ENCODE data around the gene FAM117B.
A peak's percentile ranks its signal among the peaks of the same experiment; 100 is the strongest.

The FAM117B gene

DNA sequence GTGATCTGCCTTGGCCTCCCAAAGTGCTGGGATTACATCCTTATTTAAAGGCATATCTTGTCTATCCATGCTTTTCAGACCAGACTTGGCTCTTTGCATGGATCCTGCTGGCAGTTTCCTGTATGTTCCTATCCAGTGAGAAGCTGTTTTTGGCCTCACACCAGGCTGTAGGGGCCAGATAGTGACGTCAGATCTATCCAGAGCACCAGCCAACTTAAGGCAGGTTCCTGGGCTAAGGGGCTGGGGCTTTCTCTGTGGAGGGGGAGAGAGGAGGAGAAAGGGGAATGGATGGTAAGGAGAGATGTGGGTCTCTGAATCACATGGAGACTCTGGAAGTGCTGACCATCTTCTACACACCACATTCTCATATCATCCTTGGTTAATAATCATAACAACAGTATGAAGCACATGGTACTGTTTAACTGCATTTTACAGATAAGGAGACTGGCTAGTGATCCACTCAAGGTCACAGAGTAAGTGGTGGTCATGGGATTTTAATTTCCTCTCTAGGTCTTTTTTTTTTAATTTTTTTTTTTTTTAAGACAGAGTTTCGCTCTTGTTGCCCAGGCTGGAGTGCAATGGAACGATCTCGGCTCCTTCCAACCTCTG lies 2.0 kb upstream of the FAM117B start:
- Histone ChIP-seq H3K9me3 (ENCODE audit: low read depth, low read length) (no peaks in the 10 kb centered on the region), H3K9ac (ENCODE audit: insufficient read length) (no peak overlapping the region), H3K36me3 (ENCODE audit: insufficient read depth, low read length) (no peaks in the 10 kb centered on the region), H3K27ac (no peak overlapping the region), H3K4me3 (no peak overlapping the region)
- no peak for DNase-seq (ENCODE audit: low read depth, low spot score)
- TF ChIP-seq FOXP2 (optimal IDR thresholded peaks at IDR 0.05; ENCODE audit: control extremely low read depth, extremely low read length, insufficient read depth) (no peak), POLR2AphosphoS5 (IDR thresholded peaks at IDR 0.05; ENCODE audit: borderline replicate concordance, low read depth, low read length) (no peak), EZH2 (IDR thresholded peaks at IDR 0.05) (no peak)

- Histone ChIP-seq H3K9ac (ENCODE audit: insufficient read length) (no peak overlapping the region), H3K9me3 (ENCODE audit: low read depth, low read length) (no peaks in the 10 kb centered on the region), H3K36me3 (ENCODE audit: insufficient read depth, low read length) (no peaks in the 10 kb centered on the region), H3K4me3 (no peak overlapping the region), H3K27ac (no peak overlapping the region)
- TF ChIP-seq FOXP2 (optimal IDR thresholded peaks at IDR 0.05; ENCODE audit: control extremely low read depth, extremely low read length, insufficient read depth) (no peak), POLR2AphosphoS5 (IDR thresholded peaks at IDR 0.05; ENCODE audit: borderline replicate concordance, low read depth, low read length) (no peak), EZH2 (IDR thresholded peaks at IDR 0.05) (no peak)
- no peak for DNase-seq (ENCODE audit: low read depth, low spot score)
Observed at GRCh38 chr2:202633470-202633869, 1.3 kb upstream of the FAM117B start.

DNA sequence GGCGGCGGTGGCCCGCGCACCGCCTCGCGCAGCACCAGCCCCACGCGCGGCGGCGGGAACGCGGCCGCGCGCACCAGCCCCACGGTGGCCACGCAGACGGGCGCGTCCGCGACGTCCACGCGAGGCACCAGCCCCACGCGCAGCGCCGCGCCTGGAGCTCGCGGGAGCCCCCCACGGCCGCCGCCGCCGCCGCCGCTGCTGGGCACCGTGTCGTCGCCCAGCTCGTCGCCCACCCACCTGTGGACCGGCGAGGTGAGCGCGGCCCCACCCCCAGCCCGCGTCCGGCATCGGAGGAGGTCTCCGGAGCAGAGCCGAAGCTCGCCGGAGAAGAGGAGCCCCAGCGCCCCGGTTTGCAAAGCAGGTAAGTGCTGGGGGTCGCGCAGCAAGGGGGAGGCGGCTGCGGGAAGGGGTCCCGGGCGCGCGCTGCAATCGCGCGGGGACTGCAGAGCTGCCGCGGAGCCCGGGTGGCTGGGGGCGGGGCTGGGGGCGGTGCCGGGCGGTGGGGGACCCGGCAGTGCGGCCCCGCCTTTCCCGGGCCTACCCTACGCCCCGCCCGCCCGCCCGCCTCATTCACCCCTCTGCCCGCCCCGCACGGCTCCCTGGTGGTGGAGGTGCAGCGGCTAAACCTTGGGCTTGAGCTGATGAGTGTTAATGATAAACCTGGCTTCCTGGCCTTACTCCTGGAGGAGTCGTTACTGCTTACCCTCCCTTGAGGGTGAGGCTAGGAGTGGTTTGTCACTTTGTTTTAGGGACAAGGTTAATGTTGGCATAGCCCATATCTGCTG lies 851 bp downstream of the FAM117B start:
- no peaks in the 10 kb centered on the region; the same call in 1 of the 2 replicates for H3K36me3 ChIP-seq (ENCODE audit: insufficient read depth, low read length)
- no peaks in the 10 kb centered on the region for H3K9me3 ChIP-seq (ENCODE audit: low read depth, low read length)
- no peak for TF ChIP-seq EZH2 (IDR thresholded peaks at IDR 0.05)
- no peak for TF ChIP-seq FOXP2 (optimal IDR thresholded peaks at IDR 0.05; ENCODE audit: control extremely low read depth, extremely low read length, insufficient read depth)
- TF ChIP-seq POLR2AphosphoS5 (IDR thresholded peaks at IDR 0.05; ENCODE audit: borderline replicate concordance, low read depth, low read length) = peak; percentile 55; the same call in 1 of the 2 replicates
- peak overlapping the region; percentile 85 for H3K9ac ChIP-seq (ENCODE audit: insufficient read length)
- H3K4me3 ChIP-seq = peak overlapping the region; percentile 99
- no peak for DNase-seq (ENCODE audit: low read depth, low spot score)
- peak overlapping the region; percentile 73; the same call in 1 of the 2 replicates for H3K27ac ChIP-seq

DNA sequence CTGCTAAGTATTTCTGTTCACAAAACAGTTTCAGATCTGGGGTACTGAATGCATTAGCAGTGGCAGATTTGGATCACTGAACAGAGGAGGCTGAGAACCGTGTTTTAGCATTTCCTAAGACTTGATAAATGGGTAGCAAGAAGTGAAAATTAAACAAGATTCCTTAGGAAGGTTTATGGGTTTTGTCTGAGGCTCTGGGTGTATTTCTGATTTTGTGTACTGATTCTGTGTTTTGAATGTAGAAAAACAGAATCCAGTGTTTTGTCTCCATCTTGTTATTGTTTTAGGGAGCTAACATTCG lies 1.4 kb downstream of the FAM117B start:
- no peak for DNase-seq (ENCODE audit: low read depth, low spot score)
- H3K9me3 ChIP-seq (ENCODE audit: low read depth, low read length) = no peaks in the 10 kb centered on the region
- peak overlapping the region; percentile 99 for H3K4me3 ChIP-seq
- H3K36me3 ChIP-seq (ENCODE audit: insufficient read depth, low read length) = no peaks in the 10 kb centered on the region; the same call in 1 of the 2 replicates
- peak overlapping the region; percentile 73; the same call in 1 of the 2 replicates for H3K27ac ChIP-seq
- TF ChIP-seq FOXP2 (optimal IDR thresholded peaks at IDR 0.05; ENCODE audit: control extremely low read depth, extremely low read length, insufficient read depth) = no peak
- no peak for TF ChIP-seq POLR2AphosphoS5 (IDR thresholded peaks at IDR 0.05; ENCODE audit: borderline replicate concordance, low read depth, low read length)
- no peak for TF ChIP-seq EZH2 (IDR thresholded peaks at IDR 0.05)
- peak overlapping the region; percentile 76 for H3K9ac ChIP-seq (ENCODE audit: insufficient read length)

DNA sequence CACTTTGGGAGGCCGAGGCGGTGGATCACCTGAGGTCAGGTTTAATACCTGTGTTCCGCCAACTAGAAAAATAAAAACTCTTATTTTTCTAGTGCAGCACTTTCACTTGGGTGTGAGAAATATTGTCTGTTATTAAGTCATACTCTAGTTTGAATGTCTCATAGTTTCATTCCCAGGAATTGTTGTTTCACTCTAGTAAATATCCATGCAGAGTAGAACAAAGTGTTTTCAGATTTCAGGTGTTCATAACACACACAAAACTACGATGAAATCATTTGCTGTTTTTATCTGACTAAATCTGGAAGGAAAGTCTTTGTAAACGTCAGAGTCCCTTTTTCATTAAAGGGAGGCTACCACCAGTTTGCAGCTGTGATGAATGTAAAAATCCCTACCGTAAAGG lies 4.0 kb downstream of the FAM117B start:
- H3K4me3 ChIP-seq = no peak overlapping the region
- no peaks in the 10 kb centered on the region for H3K9me3 ChIP-seq (ENCODE audit: low read depth, low read length)
- no peak overlapping the region for H3K27ac ChIP-seq
- TF ChIP-seq POLR2AphosphoS5 (IDR thresholded peaks at IDR 0.05; ENCODE audit: borderline replicate concordance, low read depth, low read length) (no peak), EZH2 (IDR thresholded peaks at IDR 0.05) (no peak), FOXP2 (optimal IDR thresholded peaks at IDR 0.05; ENCODE audit: control extremely low read depth, extremely low read length, insufficient read depth) (no peak)
- H3K9ac ChIP-seq (ENCODE audit: insufficient read length) = no peak overlapping the region
- no peaks in the 10 kb centered on the region; the same call in 1 of the 2 replicates for H3K36me3 ChIP-seq (ENCODE audit: insufficient read depth, low read length)
- DNase-seq (ENCODE audit: low read depth, low spot score) = no peak

- DNase-seq (ENCODE audit: low read depth, low spot score) = no peak
- Histone ChIP-seq H3K27ac (no peak overlapping the region), H3K9ac (ENCODE audit: insufficient read length) (no peak overlapping the region), H3K4me3 (no peak overlapping the region), H3K9me3 (ENCODE audit: low read depth, low read length) (no peaks in the 10 kb centered on the region), H3K36me3 (ENCODE audit: insufficient read depth, low read length) (no peaks in the 10 kb centered on the region; the same call in 1 of the 2 replicates)
- TF ChIP-seq POLR2AphosphoS5 (IDR thresholded peaks at IDR 0.05; ENCODE audit: borderline replicate concordance, low read depth, low read length) = no peak
- no peak for TF ChIP-seq FOXP2 (optimal IDR thresholded peaks at IDR 0.05; ENCODE audit: control extremely low read depth, extremely low read length, insufficient read depth)
- TF ChIP-seq EZH2 (IDR thresholded peaks at IDR 0.05) = no peak
Observed at GRCh38 chr2:202639231-202639630, 4.5 kb downstream of the FAM117B start.

- no peak overlapping the region for H3K4me3 ChIP-seq
- H3K27ac ChIP-seq = 0 out of 2 replicates have a peak overlapping the region, but pooled peaks have one; percentile 26
- no peak for DNase-seq (ENCODE audit: low read depth, low spot score)
- H3K9ac ChIP-seq (ENCODE audit: insufficient read length) = no peak overlapping the region
- no peak for TF ChIP-seq EZH2 (IDR thresholded peaks at IDR 0.05)
- no peak for TF ChIP-seq FOXP2 (optimal IDR thresholded peaks at IDR 0.05; ENCODE audit: control extremely low read depth, extremely low read length, insufficient read depth)
- no peak for TF ChIP-seq POLR2AphosphoS5 (IDR thresholded peaks at IDR 0.05; ENCODE audit: borderline replicate concordance, low read depth, low read length)
- H3K9me3 ChIP-seq (ENCODE audit: low read depth, low read length) = no peaks in the 10 kb centered on the region
- H3K36me3 ChIP-seq (ENCODE audit: insufficient read depth, low read length) = no peaks in the 10 kb centered on the region; the same call in 1 of the 2 replicates
Observed at GRCh38 chr2:202642567-202642966, 7.8 kb downstream of the FAM117B start.

DNA sequence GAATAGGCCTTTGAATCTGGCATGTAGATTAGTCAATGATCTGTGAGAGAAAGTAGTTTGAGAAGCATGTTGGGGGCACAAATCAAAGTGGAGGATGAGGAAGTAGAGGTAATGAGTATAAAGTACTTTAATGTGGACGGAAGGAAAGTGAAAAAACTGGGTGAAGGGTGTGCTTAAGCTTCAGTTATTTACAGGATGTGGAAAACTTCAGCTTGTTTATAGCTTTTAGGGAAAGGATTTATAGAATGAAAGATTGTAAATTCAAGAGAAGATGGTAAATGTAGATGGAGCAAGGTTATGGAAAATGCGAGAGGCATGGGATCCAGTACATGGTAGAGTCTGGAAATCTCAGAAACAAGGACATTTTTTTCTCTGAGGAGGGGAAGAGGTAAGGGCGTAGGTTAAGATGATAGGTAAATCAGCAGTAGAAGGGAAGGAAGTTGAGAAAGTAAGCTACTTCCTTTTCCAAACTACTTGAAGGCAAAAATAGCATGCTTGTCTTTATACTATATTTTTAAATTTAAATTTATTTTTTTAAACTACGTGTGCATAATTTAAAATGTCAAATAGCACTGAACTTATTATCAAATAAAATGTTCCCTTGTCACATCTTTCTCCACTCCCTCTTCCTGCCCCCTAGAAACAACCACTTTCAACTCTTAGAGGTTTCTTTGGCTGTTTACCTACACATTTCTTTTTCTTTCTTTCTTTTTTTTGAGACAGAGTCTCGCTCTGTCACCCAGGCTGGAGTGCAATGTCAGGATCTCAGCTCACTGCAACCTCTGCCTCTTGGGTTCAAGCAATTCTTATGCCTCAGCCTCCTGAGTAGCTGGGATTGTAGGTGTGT lies 8.5 kb downstream of the FAM117B start:
- no peak overlapping the region for H3K9ac ChIP-seq (ENCODE audit: insufficient read length)
- no peaks in the 10 kb centered on the region for H3K9me3 ChIP-seq (ENCODE audit: low read depth, low read length)
- H3K4me3 ChIP-seq = no peak overlapping the region
- H3K36me3 ChIP-seq (ENCODE audit: insufficient read depth, low read length) = no peaks in the 10 kb centered on the region; the same call in 1 of the 2 replicates
- TF ChIP-seq FOXP2 (optimal IDR thresholded peaks at IDR 0.05; ENCODE audit: control extremely low read depth, extremely low read length, insufficient read depth) (no peak), EZH2 (IDR thresholded peaks at IDR 0.05) (no peak), POLR2AphosphoS5 (IDR thresholded peaks at IDR 0.05; ENCODE audit: borderline replicate concordance, low read depth, low read length) (no peak)
- 0 out of 2 replicates have a peak overlapping the region, but pooled peaks have one; percentile 26 for H3K27ac ChIP-seq
- no peak for DNase-seq (ENCODE audit: low read depth, low spot score)

Measured in SK-N-MC (cell line).